K562 (cell line): Measurements from ENCODE around the gene TTC4. TPM values are rescaled to one million over a fixed set of nuclear protein-coding genes. Genes with fewer than 3 reads are reported as not detected.

Experiments used
- ATAC-seq: fragments of 200-7000 bp; cut with Tn5 transposase; 3 replicates; pipeline ENCODE4 v1.9.1; 2020; ENCODE audit warnings: moderate library complexity
- BruUV-seq: library from RNA; stranded (reverse); fragments of 400-500 nt; replicated peaks from 2 replicates; lab custom pipeline; 2021; lab: Mats Ljungman, UMichigan
- CTCF ChIA-PET: fragments of 300-600 bp; formaldehyde crosslinking; extraction: SDS; loops from one replicate; lab custom pipeline; 2021; ENCODE audit warnings: low intra/inter-chr PET ratio; lab: Yijun Ruan, JAX
- POLR2A ChIA-PET: fragments of 300-600, 350-650 bp; sonication (Branson Sonifier 250); formaldehyde crosslinking; extraction: SDS; loops from one replicate; lab custom pipeline; 2021; ENCODE audit warnings: antibody characterized with exemption, inconsistent platforms; lab: Yijun Ruan, JAX
- DNase-seq, 4 experiments: peaks; one replicate each; pipeline versions ENCODE4 v3.0.0 to v3.0.0-alpha.2; 2011 to 2018; ENCODE audit warnings: low spot score in 3 of 4, mixed read lengths in 3 of 4; ENCODE audit errors: extremely low read depth in 1 of 4
- FAIRE-seq: peaks from 2 replicates; lab custom pipeline; 2011; peaks lifted over from hg19 to GRCh38; lab: Jason Lieb, UNC
- H2AFZ ChIP-seq: 2 replicates; pipeline ENCODE4 v1.6.0; 2011; ENCODE audit warnings: low read depth, low read length, control low read depth, inconsistent platforms
- H3K27ac ChIP-seq: fragments of 200-600 bp; 3 replicates; pipeline ENCODE4 v1.8.0; 2011; ENCODE audit warnings: low read depth, mild to moderate bottlenecking, control low read depth, inconsistent platforms, low read length, moderate library complexity, mixed read lengths; ENCODE audit errors: extremely low read depth
- H3K27me3 ChIP-seq, 2 experiments: fragments of 300-600 bp in 1 of 2; 2 replicates in 1 of 2; 3 replicates in 1 of 2; pipeline versions ENCODE4 v1.6.0 to v1.8.0; 2011; ENCODE audit warnings: inconsistent platforms in 2 of 2, low read length in 2 of 2, mild to moderate bottlenecking in 1 of 2, mixed read lengths in 1 of 2, moderate library complexity in 1 of 2; ENCODE audit not compliant: control insufficient read depth in 2 of 2, insufficient read depth in 2 of 2
- H3K36me3 ChIP-seq: fragments of 300-600 bp; 3 replicates; pipeline ENCODE4 v1.8.0; 2011; ENCODE audit warnings: mild to moderate bottlenecking, low read length, inconsistent platforms; ENCODE audit not compliant: control insufficient read depth, insufficient read depth
- H3K4me1 ChIP-seq, 2 experiments: fragments of 200-600 bp in 1 of 2; replicated peaks in 1 of 2; 2 replicates in 1 of 2; 3 replicates in 1 of 2; pipeline versions ENCODE4 v1.5.1 to v1.8.0; 2011; ENCODE audit warnings: inconsistent platforms in 2 of 2, low read length in 2 of 2, mild to moderate bottlenecking in 1 of 2, mixed read lengths in 1 of 2, moderate library complexity in 1 of 2; ENCODE audit not compliant: control insufficient read depth in 2 of 2, insufficient read depth in 2 of 2
- H3K4me2 ChIP-seq: 2 replicates; pipeline ENCODE4 v1.6.1; 2011; ENCODE audit warnings: low read length, control low read depth, inconsistent platforms, mixed read lengths; ENCODE audit not compliant: insufficient read depth
- H3K4me3 ChIP-seq: fragments of 200-600 bp; sonication (generic), shearing (Covaris generic); 2 replicates; pipeline ENCODE4 v1.5.1; 2016; ENCODE audit warnings: control low read depth, inconsistent platforms
- H3K79me2 ChIP-seq: fragments of 200-600 bp; 3 replicates; pipeline ENCODE4 v1.8.0; 2011; ENCODE audit warnings: low read length, inconsistent platforms; ENCODE audit not compliant: control insufficient read depth, insufficient read depth
- H3K9ac ChIP-seq, 2 experiments: 2 replicates each; pipeline versions ENCODE4 v1.6.0 to v1.6.1; 2011; ENCODE audit warnings: low read depth in 2 of 2, low read length in 2 of 2, control low read depth in 1 of 2, inconsistent platforms in 1 of 2, mild to moderate bottlenecking in 1 of 2, mixed read lengths in 1 of 2; ENCODE audit not compliant: insufficient read depth in 1 of 2
- H3K9me1 ChIP-seq: one replicate; pipeline ENCODE4 v1.6.0; 2011; ENCODE audit warnings: inconsistent platforms, mild to moderate bottlenecking, low read length, moderate library complexity; ENCODE audit not compliant: control insufficient read depth, insufficient read depth
- H3K9me3 ChIP-seq: replicated peaks from 2 replicates; pipeline ENCODE4 v1.5.1; 2011; ENCODE audit warnings: low read depth, low read length, inconsistent platforms; ENCODE audit not compliant: control insufficient read depth, insufficient read depth
- H4K20me1 ChIP-seq: replicated peaks from 2 replicates; pipeline ENCODE4 v1.6.1; 2011; ENCODE audit warnings: low read length, inconsistent platforms, mixed read lengths; ENCODE audit not compliant: control insufficient read depth, insufficient read depth
- ELF2 ChIP-seq: fragments of 250-450 bp; sonication (Bioruptor Pico); IDR thresholded peaks from 2 replicates; pipeline ENCODE4 v1.5.0; 2021; ENCODE audit warnings: mild to moderate bottlenecking
- ETV5 ChIP-seq: sonication (generic); formaldehyde crosslinking; IDR thresholded peaks from 2 replicates; pipeline ENCODE4 v1.4.0; 2020; ENCODE audit warnings: low read depth, mild to moderate bottlenecking, missing genetic modification reagents
- KDM2B ChIP-seq: fragments of 250-450 bp; sonication (Bioruptor Pico); IDR thresholded peaks from 2 replicates; pipeline ENCODE4 v1.8.0; 2021; ENCODE audit warnings: mild to moderate bottlenecking, moderate library complexity
- KLF10 ChIP-seq: fragments of 250-450 bp; sonication (Bioruptor Pico); IDR thresholded peaks from 2 replicates; pipeline ENCODE4 v1.6.1; 2021; ENCODE audit warnings: matching md5 sums
- MCM5 ChIP-seq: fragments of 450-650 bp; IDR thresholded peaks from 2 replicates; pipeline ENCODE4 v1.6.1; 2016; ENCODE audit warnings: low read depth
- MECOM ChIP-seq: fragments of 250-450 bp; sonication (Bioruptor Pico); IDR thresholded peaks from 2 replicates; pipeline ENCODE4 v1.8.0; 2022; ENCODE audit warnings: inconsistent platforms
- MED1 ChIP-seq: sonication (generic); formaldehyde crosslinking; IDR thresholded peaks from 2 replicates; pipeline ENCODE4 v1.8.1; 2023; ENCODE audit warnings: missing genetic modification reagents, borderline replicate concordance
- MYBL2 ChIP-seq, 2 experiments: fragments of 450-650 bp in 1 of 2; sonication (generic) in 1 of 2; formaldehyde crosslinking in 1 of 2; IDR thresholded peaks; 2 replicates each; pipeline versions ENCODE4 v1.6.1 to v1.8.1; 2017 to 2022; ENCODE audit warnings: borderline replicate concordance in 1 of 2, inconsistent platforms in 1 of 2, low read depth in 1 of 2, mild to moderate bottlenecking in 1 of 2, missing genetic modification reagents in 1 of 2, moderate library complexity in 1 of 2
- RREB1 ChIP-seq: fragments of 250-450 bp; sonication (Bioruptor Pico); IDR thresholded peaks from 2 replicates; pipeline ENCODE4 v1.4.0; 2020
- SRSF1 ChIP-seq: fragments of 200-400 bp; formaldehyde crosslinking; IDR thresholded peaks from 2 replicates; pipeline ENCODE4 v1.6.1; 2017; ENCODE audit warnings: mild to moderate bottlenecking, low read depth, low read length, moderate library complexity
- TAL1 ChIP-seq: fragments of 450-650 bp; IDR thresholded peaks from 2 replicates; pipeline ENCODE4 v1.6.1; 2016; ENCODE audit warnings: mild to moderate bottlenecking
- U2AF1 ChIP-seq: fragments of 200-400 bp; formaldehyde crosslinking; optimal IDR thresholded peaks from 2 replicates; pipeline ENCODE3; 2017; ENCODE audit warnings: mild to moderate bottlenecking, low read depth, low read length, moderate library complexity
- ZNF121 ChIP-seq: sonication (generic); formaldehyde crosslinking; conservative IDR thresholded peaks from 2 replicates; pipeline ENCODE4 v1.8.0; 2022; ENCODE audit warnings: missing genetic modification reagents
- ZNF830 ChIP-seq: fragments of 250-450 bp; sonication (Bioruptor Pico); IDR thresholded peaks from 2 replicates; pipeline ENCODE4 v1.5.0; 2021; ENCODE audit warnings: mild to moderate bottlenecking
- WGBS: fragments of 100-300 bp; shearing (Covaris generic); methylation state at CpG from one replicate; pipeline ENCODE4 v1.1.6; 2016; ENCODE audit warnings: low coverage, mixed read lengths; ENCODE audit not compliant: insufficient coverage; ENCODE audit errors: missing lambda C conversion rate; 5-methylcytosine and 5-hydroxymethylcytosine counted together
- in situ Hi-C: fragments of 300-500 bp; cut with MboI; formaldehyde crosslinking; loops from 4 replicates; pipeline ENCODE4 v1.15.0; 2018; ENCODE audit warnings: inconsistent platforms, mixed read lengths
- intact Hi-C: fragments of 100-400 bp; cut with micrococcal nuclease; formaldehyde crosslinking; loops from 2 replicates; pipeline ENCODE4 v1.14.2; 2022
- polyA plus RNA-seq, 8 experiments: library from polyadenylated mRNA; depleted of rRNA in 4 of 8; stranded (reverse) in 5 of 8; unstranded in 3 of 8; fragments of >200 nt; fragmentation: Nextera tagmentation in 2 of 8; fragmentation: Illumina TruSeq in 1 of 8; extraction: Ambion mirVana in 2 of 8; extraction: Trizol in 1 of 8; gene quantifications; 2 replicates each; pipeline versions ENCODE4 v1.2.1 to v1.2.3, GENCODE V29; 2011 to 2014; ENCODE audit warnings: inconsistent platforms in 1 of 8, missing spikeins in 1 of 8
- total RNA-seq, 7 experiments: library from RNA; depleted of rRNA in 6 of 7; stranded (reverse); fragments of >200 nt in 6 of 7; fragmentation: Illumina TruSeq in 2 of 7; extraction: Trizol in 2 of 7; gene quantifications; 2 replicates each; pipeline versions ENCODE4 v1.2.1 to v1.2.3, GENCODE V29; 2011 to 2021; ENCODE audit warnings: low replicate concordance in 1 of 7

The TTC4 gene
- total and polyA plus RNA-seq, 9 of the 15 experiments (the other 6 are each of a cell fraction or from before 2014, with no cell fraction given): 36.3 to 111 (median 54.1) TPM

- ChIA-PET POLR2A (interaction anchor here (0.6 kb wide), 1 partner anchor 787 kb away, joined by 3 read pairs; no protein-coding TSS in a partner anchor), CTCF (no interaction called here)
- intact Hi-C loops (no loop called here), in situ Hi-C loops (no loop called here)
- Histone ChIP-seq H4K20me1 (peaks cover 7% of the 10 kb centered on the region; the same call in 1 of the 2 replicates), H3K4me1 (no peaks in the 10 kb centered on the region), H3K9me3 (no peaks in the 10 kb centered on the region), H3K9ac (no peak overlapping the region), H3K79me2 (no peaks in the 10 kb centered on the region), H3K27ac (no peak overlapping the region), H3K4me3 (no peak overlapping the region), H3K4me2 (no peak overlapping the region), H3K27me3 (peaks cover 0 to 1% of the 10 kb centered on the region in 2 experiments; a peak in 2 of 5 replicates), H3K36me3 (peaks cover 57% of the 10 kb centered on the region), H2AFZ (no peak overlapping the region), H3K9me1 (no peaks in the 10 kb centered on the region)
- DNase-seq (no peak), FAIRE-seq (no peak), ATAC-seq (no peak)
- WGBS: 71% methylated on average over 4 of the region's 4 CpGs
- TF ChIP-seq ELF2 (no peak), U2AF1 (no peak), RREB1 (CRISPR knock-in tag) (no peak), MYBL2 (IDR thresholded peaks at IDR 0.05; ENCODE audit: low read depth) (no peak), MYBL2 (CRISPR knock-in tag; IDR thresholded peaks at IDR 0.05; ENCODE audit: borderline replicate concordance) (no peak), MED1 (CRISPR knock-in tag) (no peak), SRSF1 (no peak), KDM2B (no peak), ZNF830 (CRISPR knock-in tag) (no peak), MCM5 (no peak), MECOM (CRISPR knock-in tag) (no peak), ETV5 (no peak), TAL1 (no peak), ZNF121 (CRISPR knock-in tag) (no peak), KLF10 (CRISPR knock-in tag) (no peak)
- no TSS peak for BruUV-seq
Measured at GRCh38 chr1:54742282-54742681, 26.6 kb downstream of the TTC4 start.
